DMS153 (cell line): Measurements from ENCODE around the gene IRX4.

Experiments used
- DNase-seq: peaks from one replicate; lab custom pipeline; 2025; lab: John Stamatoyannopoulos, UW

Gene IRX4

GRCh38 chr5:1913578-1913977, 30.9 kb upstream of the IRX4 start:
- no peak for DNase-seq

- no peak for DNase-seq
Observed at GRCh38 chr5:1912951-1913565, 30.3 kb upstream of the IRX4 start.

- DNase-seq = no peak
Observed at GRCh38 chr5:1911773-1912235, 29.1 kb upstream of the IRX4 start.

- no peak for DNase-seq
Observed at GRCh38 chr5:1910861-1911772, 28.4 kb upstream of the IRX4 start.

- DNase-seq = no peak
Observed at GRCh38 chr5:1910081-1910760, 27.5 kb upstream of the IRX4 start.

- DNase-seq = no peak
Observed at GRCh38 chr5:1909346-1909985, 26.7 kb upstream of the IRX4 start.

- DNase-seq = no peak
Observed at GRCh38 chr5:1908931-1909330, 26.2 kb upstream of the IRX4 start.

GRCh38 chr5:1907616-1908015, 24.9 kb upstream of the IRX4 start:
- no peak for DNase-seq

GRCh38 chr5:1905108-1905507, 22.4 kb upstream of the IRX4 start:
- DNase-seq = no peak

- no peak for DNase-seq
Observed at GRCh38 chr5:1901983-1902382, 19.3 kb upstream of the IRX4 start.

GRCh38 chr5:1901061-1901460, 18.3 kb upstream of the IRX4 start:
- DNase-seq = no peak

GRCh38 chr5:1899201-1899600, 16.5 kb upstream of the IRX4 start:
- no peak for DNase-seq

GRCh38 chr5:1897816-1898450, 15.2 kb upstream of the IRX4 start:
- DNase-seq = no peak

GRCh38 chr5:1897386-1897785, 14.7 kb upstream of the IRX4 start:
- DNase-seq = no peak

- DNase-seq = no peak
Observed at GRCh38 chr5:1896602-1897376, 14.1 kb upstream of the IRX4 start.

- DNase-seq = no peak
Observed at GRCh38 chr5:1895739-1896420, 13.2 kb upstream of the IRX4 start.

GRCh38 chr5:1894243-1894642, 11.5 kb upstream of the IRX4 start:
- DNase-seq = no peak

GRCh38 chr5:1893754-1894153, 11.0 kb upstream of the IRX4 start:
- DNase-seq = no peak

- DNase-seq = no peak
Observed at GRCh38 chr5:1892685-1893445, 10.1 kb upstream of the IRX4 start.

GRCh38 chr5:1892211-1892610, 9.5 kb upstream of the IRX4 start:
- DNase-seq = no peak
